ENCODE data around the gene IL24.

Gene IL24

DNA sequence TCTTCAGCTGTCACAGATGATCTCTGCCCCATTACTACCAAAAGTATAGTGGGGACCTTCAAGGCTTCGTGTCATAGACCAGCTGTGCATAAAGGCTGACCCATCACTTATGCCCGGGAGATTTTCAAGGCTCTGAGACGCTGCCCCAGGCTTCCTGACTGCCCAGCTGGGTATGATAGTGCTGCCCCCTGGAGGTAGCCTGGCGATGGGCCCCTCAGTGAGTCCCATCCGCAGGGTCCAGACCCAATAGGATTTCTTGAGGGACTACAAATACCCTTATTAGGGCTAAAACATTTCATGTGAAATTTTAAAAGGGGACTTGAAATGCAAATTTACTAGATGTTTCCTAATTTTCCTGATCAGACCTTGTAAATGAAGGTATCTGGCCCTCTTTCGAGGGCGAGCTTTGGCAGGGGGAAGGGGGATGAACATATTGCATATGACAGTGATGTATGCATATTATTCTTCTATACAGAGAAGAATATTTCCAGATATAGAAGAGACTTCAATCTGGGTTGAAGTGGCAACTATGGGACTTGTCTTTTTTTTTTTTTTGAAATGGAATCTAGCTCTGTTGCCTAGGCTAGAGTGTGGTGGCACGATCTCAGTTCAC is 36.2 kb downstream of the IL24 start:
- H3K9me3 ChIP-seq (ENCODE audit: severe bottlenecking): no peaks in the 10 kb centered on the region
- H3K4me3 ChIP-seq (ENCODE audit: severe bottlenecking): no peak overlapping the region
- H3K36me3 ChIP-seq (ENCODE audit: low read depth): no peaks in the 10 kb centered on the region
- H3K4me1 ChIP-seq (ENCODE audit: insufficient read depth, poor library complexity, severe bottlenecking): no peaks in the 10 kb centered on the region
- H3K27me3 ChIP-seq (ENCODE audit: insufficient read depth, poor library complexity, severe bottlenecking): no peaks in the 10 kb centered on the region
- DNase-seq (ENCODE audit: low spot score): no peak
- H3K27ac ChIP-seq (ENCODE audit: poor library complexity, severe bottlenecking): no peak overlapping the region
- ATAC-seq (ENCODE audit: low read depth): no peak
- TF ChIP-seq, protein P1, sequence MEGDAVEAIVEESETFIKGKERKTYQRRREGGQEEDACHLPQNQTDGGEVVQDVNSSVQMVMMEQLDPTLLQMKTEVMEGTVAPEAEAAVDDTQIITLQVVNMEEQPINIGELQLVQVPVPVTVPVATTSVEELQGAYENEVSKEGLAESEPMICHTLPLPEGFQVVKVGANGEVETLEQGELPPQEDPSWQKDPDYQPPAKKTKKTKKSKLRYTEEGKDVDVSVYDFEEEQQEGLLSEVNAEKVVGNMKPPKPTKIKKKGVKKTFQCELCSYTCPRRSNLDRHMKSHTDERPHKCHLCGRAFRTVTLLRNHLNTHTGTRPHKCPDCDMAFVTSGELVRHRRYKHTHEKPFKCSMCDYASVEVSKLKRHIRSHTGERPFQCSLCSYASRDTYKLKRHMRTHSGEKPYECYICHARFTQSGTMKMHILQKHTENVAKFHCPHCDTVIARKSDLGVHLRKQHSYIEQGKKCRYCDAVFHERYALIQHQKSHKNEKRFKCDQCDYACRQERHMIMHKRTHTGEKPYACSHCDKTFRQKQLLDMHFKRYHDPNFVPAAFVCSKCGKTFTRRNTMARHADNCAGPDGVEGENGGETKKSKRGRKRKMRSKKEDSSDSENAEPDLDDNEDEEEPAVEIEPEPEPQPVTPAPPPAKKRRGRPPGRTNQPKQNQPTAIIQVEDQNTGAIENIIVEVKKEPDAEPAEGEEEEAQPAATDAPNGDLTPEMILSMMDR (IDR thresholded peaks at IDR 0.05; ENCODE audit: poor library complexity, severe bottlenecking): no peak

GRCh38 chr1:206935491-206936067 is 38.3 kb downstream of the IL24 start:
- no peaks in the 10 kb centered on the region for H3K36me3 ChIP-seq (ENCODE audit: low read depth)
- H3K4me3 ChIP-seq (ENCODE audit: severe bottlenecking): no peak overlapping the region
- TF ChIP-seq, protein P1 (IDR thresholded peaks at IDR 0.05; ENCODE audit: poor library complexity, severe bottlenecking): peak; percentile 24
- H3K4me1 ChIP-seq (ENCODE audit: insufficient read depth, poor library complexity, severe bottlenecking): no peaks in the 10 kb centered on the region
- no peaks in the 10 kb centered on the region for H3K27me3 ChIP-seq (ENCODE audit: insufficient read depth, poor library complexity, severe bottlenecking)
- no peaks in the 10 kb centered on the region for H3K9me3 ChIP-seq (ENCODE audit: severe bottlenecking)
- no peak for DNase-seq (ENCODE audit: low spot score)
- H3K27ac ChIP-seq (ENCODE audit: poor library complexity, severe bottlenecking): no peak overlapping the region
- ATAC-seq (ENCODE audit: low read depth): peak; percentile 35; the same call in 1 of the 3 replicates

- Histone ChIP-seq H3K9me3 (ENCODE audit: severe bottlenecking) (no peaks in the 10 kb centered on the region), H3K27me3 (ENCODE audit: insufficient read depth, poor library complexity, severe bottlenecking) (no peaks in the 10 kb centered on the region), H3K27ac (ENCODE audit: poor library complexity, severe bottlenecking) (no peak overlapping the region), H3K36me3 (ENCODE audit: low read depth) (no peaks in the 10 kb centered on the region), H3K4me1 (ENCODE audit: insufficient read depth, poor library complexity, severe bottlenecking) (no peaks in the 10 kb centered on the region), H3K4me3 (ENCODE audit: severe bottlenecking) (no peak overlapping the region)
- ATAC-seq (ENCODE audit: low read depth) (no peak), DNase-seq (ENCODE audit: low spot score) (no peak)
- TF ChIP-seq, protein P1 (IDR thresholded peaks at IDR 0.05; ENCODE audit: poor library complexity, severe bottlenecking): no peak
Measured at GRCh38 chr1:206937425-206937824, 40.2 kb downstream of the IL24 start.

- Histone ChIP-seq H3K36me3 (ENCODE audit: low read depth) (no peaks in the 10 kb centered on the region), H3K27ac (ENCODE audit: poor library complexity, severe bottlenecking) (no peak overlapping the region), H3K9me3 (ENCODE audit: severe bottlenecking) (no peaks in the 10 kb centered on the region), H3K4me3 (ENCODE audit: severe bottlenecking) (no peak overlapping the region), H3K27me3 (ENCODE audit: insufficient read depth, poor library complexity, severe bottlenecking) (no peaks in the 10 kb centered on the region), H3K4me1 (ENCODE audit: insufficient read depth, poor library complexity, severe bottlenecking) (no peaks in the 10 kb centered on the region)
- DNase-seq (ENCODE audit: low spot score) (no peak), ATAC-seq (ENCODE audit: low read depth) (no peak)
- TF ChIP-seq, protein P1 (IDR thresholded peaks at IDR 0.05; ENCODE audit: poor library complexity, severe bottlenecking): no peak
Measured at GRCh38 chr1:206939131-206939530, 41.9 kb downstream of the IL24 start.
